Mucosa of descending colon (tissue), 3 donors: ENCODE results near the gene PHACTR2. TPM values are rescaled to one million over a fixed set of nuclear protein-coding genes. Genes with fewer than 3 reads are reported as not detected.
A peak's percentile ranks its signal among the peaks of the same experiment; 100 is the strongest.

Experiments
- ATAC-seq: fragments of 200-7000 bp; cut with Tn5 transposase; one replicate; pipeline ENCODE4 v1.9.1; 2020; ENCODE audit warnings: mild to moderate bottlenecking, moderate library complexity
- DNase-seq, 3 donors: peaks; one replicate each; pipeline ENCODE4 v3.0.0-alpha.2; 2020
- H3K36me3 ChIP-seq: fragments of 200-600 bp; one replicate; pipeline ENCODE4 v1.8.0; 2021; ENCODE audit warnings: low read depth, mild to moderate bottlenecking
- H3K4me1 ChIP-seq: fragments of 200-600 bp; one replicate; pipeline ENCODE4 v1.8.0; 2021; ENCODE audit warnings: low read depth, mild to moderate bottlenecking
- H3K4me3 ChIP-seq: fragments of 200-600 bp; one replicate; pipeline ENCODE4 v1.8.0; 2021; ENCODE audit warnings: mild to moderate bottlenecking
- H3K9me3 ChIP-seq: fragments of 200-600 bp; one replicate; pipeline ENCODE4 v1.8.0; 2021; ENCODE audit warnings: mild to moderate bottlenecking
- intact Hi-C, 2 donors: fragments of 100-400 bp; cut with DNase I in 1 of 2; cut with micrococcal nuclease in 1 of 2; formaldehyde crosslinking; loops; one replicate each; pipeline versions ENCODE4 v1.11.0 to v1.11.1; 2022; cut with DNase I, micrococcal nuclease
- total RNA-seq, 3 donors: library from RNA; stranded (reverse); fragmentation: NEBNext Ultra II Directional in 2 of 3; extraction: Animal tissue kit (Norgen Biotek cat#: 25700) in 2 of 3; gene quantifications; one replicate each; pipeline versions ENCODE4 v1.2.1 to v1.2.4, GENCODE V29; 2021 to 2023
- TF ChIP-seq, protein P1 (sequence below): fragments of 200-600 bp; IDR thresholded peaks from one replicate; pipeline ENCODE4 v1.8.0; 2022; ENCODE audit warnings: antibody characterized with exemption, mild to moderate bottlenecking
- donor health status: DM: no; HTN: no; CAD: no; lungs with moderate emphysema.
- donor health status: DM: no; HTN: no; CAD: no.
- donor health status: DM: no; HTN: yes; CAD: no.

The PHACTR2 gene
- total RNA-seq, 3 donors from 2014 or later: 49.5 to 70.8 (median 53.4) TPM

DNA sequence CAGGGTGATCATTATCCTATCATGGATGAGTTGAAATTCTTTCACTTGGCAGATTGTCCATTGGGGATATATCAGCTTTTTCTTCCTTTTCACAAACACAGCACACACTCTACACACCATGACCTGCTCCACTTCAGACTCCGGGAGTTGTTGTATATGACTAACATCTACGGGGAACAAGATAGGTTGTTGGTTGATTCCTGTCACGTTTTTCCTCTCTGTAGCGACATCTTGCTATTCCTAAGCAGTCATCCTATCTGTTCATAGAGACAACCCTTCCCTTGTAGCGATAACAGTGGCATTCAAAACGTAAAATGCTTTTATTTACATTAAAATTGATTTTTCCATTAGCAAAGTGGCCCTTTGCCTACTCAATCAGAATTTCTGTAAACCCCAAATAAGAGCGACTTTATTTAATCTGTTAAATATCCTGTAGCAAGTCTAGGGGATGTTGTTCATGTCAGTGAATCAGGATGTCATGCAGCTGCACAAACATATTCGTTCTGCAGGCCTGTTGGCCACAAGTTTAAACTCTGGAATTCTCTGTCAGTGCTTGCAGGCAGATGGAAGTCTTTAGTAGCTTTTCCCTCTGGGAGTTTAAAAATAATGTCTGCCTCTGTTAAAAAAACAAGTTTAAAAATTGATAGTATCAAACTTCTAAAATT is 23.1 kb downstream of the PHACTR2 start:
- H3K4me3 ChIP-seq: no peak overlapping the region
- ATAC-seq (peak; percentile 25), DNase-seq (no peak)
- TF ChIP-seq, protein P1, sequence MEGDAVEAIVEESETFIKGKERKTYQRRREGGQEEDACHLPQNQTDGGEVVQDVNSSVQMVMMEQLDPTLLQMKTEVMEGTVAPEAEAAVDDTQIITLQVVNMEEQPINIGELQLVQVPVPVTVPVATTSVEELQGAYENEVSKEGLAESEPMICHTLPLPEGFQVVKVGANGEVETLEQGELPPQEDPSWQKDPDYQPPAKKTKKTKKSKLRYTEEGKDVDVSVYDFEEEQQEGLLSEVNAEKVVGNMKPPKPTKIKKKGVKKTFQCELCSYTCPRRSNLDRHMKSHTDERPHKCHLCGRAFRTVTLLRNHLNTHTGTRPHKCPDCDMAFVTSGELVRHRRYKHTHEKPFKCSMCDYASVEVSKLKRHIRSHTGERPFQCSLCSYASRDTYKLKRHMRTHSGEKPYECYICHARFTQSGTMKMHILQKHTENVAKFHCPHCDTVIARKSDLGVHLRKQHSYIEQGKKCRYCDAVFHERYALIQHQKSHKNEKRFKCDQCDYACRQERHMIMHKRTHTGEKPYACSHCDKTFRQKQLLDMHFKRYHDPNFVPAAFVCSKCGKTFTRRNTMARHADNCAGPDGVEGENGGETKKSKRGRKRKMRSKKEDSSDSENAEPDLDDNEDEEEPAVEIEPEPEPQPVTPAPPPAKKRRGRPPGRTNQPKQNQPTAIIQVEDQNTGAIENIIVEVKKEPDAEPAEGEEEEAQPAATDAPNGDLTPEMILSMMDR: no peak
- no peaks in the 10 kb centered on the region for H3K36me3 ChIP-seq
- no peaks in the 10 kb centered on the region for H3K9me3 ChIP-seq
- no peaks in the 10 kb centered on the region for H3K4me1 ChIP-seq
- intact Hi-C loops: no loop called here

GRCh38 chr6:143701349-143702234 is 23.8 kb downstream of the PHACTR2 start:
- H3K4me3 ChIP-seq: no peak overlapping the region
- H3K4me1 ChIP-seq: no peaks in the 10 kb centered on the region
- no peaks in the 10 kb centered on the region for H3K9me3 ChIP-seq
- TF ChIP-seq, protein P1: no peak
- DNase-seq: no peak
- intact Hi-C loops: no loop called here
- ATAC-seq: no peak
- H3K36me3 ChIP-seq: no peaks in the 10 kb centered on the region

DNA sequence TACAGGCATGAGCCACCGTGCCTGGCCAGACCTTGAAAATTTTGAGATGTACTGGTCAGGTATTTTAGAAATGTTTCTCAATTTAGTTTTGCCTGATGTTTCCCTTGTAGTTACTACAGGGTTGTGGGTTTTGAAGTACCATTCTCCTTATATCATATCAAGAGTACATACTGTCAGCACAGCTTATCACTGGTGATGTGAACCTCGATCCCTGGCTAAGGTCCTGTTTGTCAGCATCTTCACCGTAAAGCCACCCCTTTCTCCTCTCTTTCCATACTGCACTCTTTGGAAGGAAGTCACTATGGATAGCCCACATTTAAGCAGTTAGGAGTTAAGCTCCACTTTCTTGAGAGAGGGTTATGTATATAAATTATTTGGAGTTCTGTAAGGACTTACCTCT is 27.8 kb downstream of the PHACTR2 start:
- intact Hi-C loops: no loop called here

DNA sequence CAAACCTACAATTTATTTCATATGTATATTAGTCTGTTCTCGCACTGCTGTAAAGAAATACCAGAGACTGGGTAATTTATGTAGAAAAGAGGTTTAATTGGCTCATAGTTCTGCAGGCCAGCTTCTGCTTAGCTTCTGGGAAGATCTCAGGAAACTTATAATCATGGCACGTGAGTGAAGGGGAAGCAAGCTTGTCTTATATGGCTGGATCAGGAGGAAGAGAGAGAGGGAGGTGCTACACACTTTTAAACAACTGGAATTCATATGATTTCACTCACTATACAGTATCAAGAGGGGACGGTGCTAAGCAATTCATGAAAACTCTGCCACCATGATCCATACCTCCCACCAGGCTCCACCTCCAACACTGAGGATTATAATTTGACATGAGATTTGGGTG is 29.9 kb downstream of the PHACTR2 start:
- intact Hi-C loops: no loop called here
- Histone ChIP-seq H3K9me3 (no peaks in the 10 kb centered on the region), H3K4me1 (no peaks in the 10 kb centered on the region), H3K4me3 (no peak overlapping the region), H3K36me3 (no peaks in the 10 kb centered on the region)
- DNase-seq (no peak), ATAC-seq (no peak)
- TF ChIP-seq, protein P1: no peak

More for the DNA sequence above, 27.8 kb downstream of the PHACTR2 start:
- TF ChIP-seq, protein P1: no peak
- no peak for ATAC-seq
- H3K4me1 ChIP-seq: no peaks in the 10 kb centered on the region
- no peaks in the 10 kb centered on the region for H3K9me3 ChIP-seq
- no peaks in the 10 kb centered on the region for H3K36me3 ChIP-seq
- no peak for DNase-seq
- no peak overlapping the region for H3K4me3 ChIP-seq

DNA sequence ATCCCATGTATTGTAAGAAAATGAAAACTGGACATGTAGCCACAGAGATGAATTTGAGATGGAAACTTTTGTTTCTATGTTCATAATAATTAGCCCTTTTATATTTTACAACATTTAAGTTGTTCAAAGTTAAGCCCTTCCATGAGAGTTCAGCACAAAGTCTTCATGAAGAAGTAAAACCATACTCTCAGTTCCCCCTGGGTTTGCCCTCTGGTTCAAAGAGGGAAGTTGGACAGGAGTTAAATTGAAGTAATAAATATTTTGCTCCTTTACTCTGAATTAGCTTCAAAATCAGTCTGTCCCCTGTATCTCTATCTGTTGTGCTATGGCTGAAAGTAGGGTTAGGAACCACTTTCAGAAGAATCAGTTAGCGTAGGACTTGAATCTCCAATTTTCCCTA is 31.1 kb downstream of the PHACTR2 start:
- ATAC-seq: no peak
- no peak overlapping the region for H3K4me3 ChIP-seq
- DNase-seq: no peak

More for the DNA sequence above, 31.1 kb downstream of the PHACTR2 start:
- H3K4me1 ChIP-seq: no peaks in the 10 kb centered on the region
- intact Hi-C loops: no loop called here
- H3K9me3 ChIP-seq: no peaks in the 10 kb centered on the region
- H3K36me3 ChIP-seq: no peaks in the 10 kb centered on the region
- TF ChIP-seq, protein P1: no peak
